Mucosa of rectum (tissue), 2 donors: ENCODE measurements around the gene SYNDIG1L.
"Not testable (repeated sequence)": the region's sequence is repeated elsewhere in the genome, so short reads cannot be mapped to it uniquely, and the experiment has no call there.

Experiments used
- H3K27ac ChIP-seq, 2 donors: one replicate each; pipeline ENCODE4 v1.7.0; 2013; ENCODE audit warnings: inconsistent platforms in 2 of 2, low read depth in 2 of 2, low read length in 2 of 2
- H3K27me3 ChIP-seq, 2 donors: one replicate each; pipeline ENCODE4 v1.7.0; 2013; ENCODE audit warnings: low read length in 2 of 2; ENCODE audit not compliant: control insufficient read depth in 2 of 2, insufficient read depth in 2 of 2
- H3K36me3 ChIP-seq, 2 donors: one replicate each; pipeline ENCODE4 v1.7.0; 2013; ENCODE audit warnings: low read length in 2 of 2; ENCODE audit not compliant: control insufficient read depth in 2 of 2, insufficient read depth in 2 of 2
- H3K4me1 ChIP-seq, 2 donors: one replicate each; pipeline ENCODE4 v1.7.0; 2013; ENCODE audit warnings: low read length in 2 of 2, mild to moderate bottlenecking in 1 of 2; ENCODE audit not compliant: control insufficient read depth in 2 of 2, insufficient read depth in 2 of 2
- H3K4me3 ChIP-seq, 2 donors: one replicate each; pipeline ENCODE4 v1.7.0; 2013; ENCODE audit warnings: low read length in 2 of 2
- H3K9ac ChIP-seq, 2 donors: one replicate each; pipeline ENCODE4 v1.7.0; 2013; ENCODE audit warnings: low read length in 2 of 2, low read depth in 1 of 2, mild to moderate bottlenecking in 1 of 2
- H3K9me3 ChIP-seq, 2 donors: one replicate each; pipeline ENCODE4 v1.7.0; 2013; ENCODE audit warnings: low read length in 2 of 2; ENCODE audit not compliant: control insufficient read depth in 2 of 2
- donor health status: healthy.
- donor health status: Normal muscosa, but diverticular disease.

SYNDIG1L gene

GRCh38 chr14:74459976-74460375, 34.0 kb upstream of the SYNDIG1L start:
- Histone ChIP-seq H3K9me3 (no peaks in the 10 kb centered on the region), H3K27ac (no peak overlapping the region)

GRCh38 chr14:74459289-74459946, 33.4 kb upstream of the SYNDIG1L start:
- Histone ChIP-seq H3K9ac (no peak overlapping the region), H3K36me3 (no peaks in the 10 kb centered on the region), H3K4me3 (no peak overlapping the region), H3K9me3 (no peaks in the 10 kb centered on the region), H3K4me1 (no peaks in the 10 kb centered on the region), H3K27ac (no peak overlapping the region), H3K27me3 (no peaks in the 10 kb centered on the region)

More at GRCh38 chr14:74459976-74460375, 34.0 kb upstream of the SYNDIG1L start:
- H3K4me3 ChIP-seq, result no peak overlapping the region
- H3K4me1 ChIP-seq, result no peaks in the 10 kb centered on the region
- no peak overlapping the region for H3K9ac ChIP-seq
- no peaks in the 10 kb centered on the region for H3K36me3 ChIP-seq
- no peaks in the 10 kb centered on the region for H3K27me3 ChIP-seq

- no peak overlapping the region for H3K9ac ChIP-seq
- no peaks in the 10 kb centered on the region for H3K27me3 ChIP-seq
- no peaks in the 10 kb centered on the region for H3K4me1 ChIP-seq
- H3K36me3 ChIP-seq, result no peaks in the 10 kb centered on the region
- no peaks in the 10 kb centered on the region for H3K9me3 ChIP-seq
- no peak overlapping the region for H3K27ac ChIP-seq
- H3K4me3 ChIP-seq, result no peak overlapping the region
Measured at GRCh38 chr14:74457565-74457895, 31.5 kb upstream of the SYNDIG1L start.

- H3K27me3 ChIP-seq, result no peaks in the 10 kb centered on the region
- no peak overlapping the region for H3K4me3 ChIP-seq
- H3K36me3 ChIP-seq, result no peaks in the 10 kb centered on the region
- H3K9ac ChIP-seq, result no peak overlapping the region
- H3K27ac ChIP-seq, result no peak overlapping the region
- no peaks in the 10 kb centered on the region for H3K4me1 ChIP-seq
- no peaks in the 10 kb centered on the region for H3K9me3 ChIP-seq
Measured at GRCh38 chr14:74456684-74457564, 30.9 kb upstream of the SYNDIG1L start.

GRCh38 chr14:74454397-74454796, 28.4 kb upstream of the SYNDIG1L start:
- not testable (repeated sequence) for H3K4me3 ChIP-seq, H3K4me1 ChIP-seq, H3K27me3 ChIP-seq, H3K9ac ChIP-seq, H3K27ac ChIP-seq, H3K9me3 ChIP-seq, H3K36me3 ChIP-seq

- H3K4me3 ChIP-seq, result no peak overlapping the region
- no peaks in the 10 kb centered on the region for H3K27me3 ChIP-seq
Measured at GRCh38 chr14:74444866-74445265, 18.9 kb upstream of the SYNDIG1L start.

GRCh38 chr14:74442757-74443156, 16.7 kb upstream of the SYNDIG1L start:
- Histone ChIP-seq H3K4me1 (peaks cover 0 to 5% of the 10 kb centered on the region in 2 donors), H3K9me3 (no peaks in the 10 kb centered on the region), H3K27ac (no peak overlapping the region), H3K9ac (no peak overlapping the region), H3K36me3 (no peaks in the 10 kb centered on the region), H3K27me3 (no peaks in the 10 kb centered on the region), H3K4me3 (no peak overlapping the region)

More at GRCh38 chr14:74444866-74445265, 18.9 kb upstream of the SYNDIG1L start:
- Histone ChIP-seq H3K9me3 (no peaks in the 10 kb centered on the region), H3K9ac (no peak overlapping the region), H3K4me1 (no peaks in the 10 kb centered on the region), H3K36me3 (no peaks in the 10 kb centered on the region), H3K27ac (no peak overlapping the region)

- Histone ChIP-seq H3K27me3 (no peaks in the 10 kb centered on the region), H3K4me1 (peaks cover 0 to 5% of the 10 kb centered on the region in 2 donors), H3K9ac (no peak overlapping the region)
Measured at GRCh38 chr14:74441113-74441512, 15.1 kb upstream of the SYNDIG1L start.

GRCh38 chr14:74438351-74438915, 12.4 kb upstream of the SYNDIG1L start:
- H3K27ac ChIP-seq, result no peak overlapping the region
- no peaks in the 10 kb centered on the region for H3K27me3 ChIP-seq
- H3K4me1 ChIP-seq, result peaks cover 0 to 5% of the 10 kb centered on the region in 2 donors
- no peaks in the 10 kb centered on the region for H3K9me3 ChIP-seq
- no peak overlapping the region for H3K9ac ChIP-seq
- H3K36me3 ChIP-seq, result no peaks in the 10 kb centered on the region
- no peak overlapping the region for H3K4me3 ChIP-seq

More at GRCh38 chr14:74441113-74441512, 15.1 kb upstream of the SYNDIG1L start:
- Histone ChIP-seq H3K4me3 (no peak overlapping the region), H3K9me3 (no peaks in the 10 kb centered on the region), H3K36me3 (no peaks in the 10 kb centered on the region), H3K27ac (no peak overlapping the region)

GRCh38 chr14:74437496-74438053, 11.6 kb upstream of the SYNDIG1L start:
- H3K4me3 ChIP-seq, result no peak overlapping the region
- H3K4me1 ChIP-seq, result peaks cover 0 to 5% of the 10 kb centered on the region in 2 donors
- H3K27me3 ChIP-seq, result no peaks in the 10 kb centered on the region
- no peak overlapping the region for H3K27ac ChIP-seq
- no peaks in the 10 kb centered on the region for H3K36me3 ChIP-seq
- no peaks in the 10 kb centered on the region for H3K9me3 ChIP-seq
- no peak overlapping the region for H3K9ac ChIP-seq
